ENCODE results near the gene SEMA3G.

SEMA3G gene

DNA sequence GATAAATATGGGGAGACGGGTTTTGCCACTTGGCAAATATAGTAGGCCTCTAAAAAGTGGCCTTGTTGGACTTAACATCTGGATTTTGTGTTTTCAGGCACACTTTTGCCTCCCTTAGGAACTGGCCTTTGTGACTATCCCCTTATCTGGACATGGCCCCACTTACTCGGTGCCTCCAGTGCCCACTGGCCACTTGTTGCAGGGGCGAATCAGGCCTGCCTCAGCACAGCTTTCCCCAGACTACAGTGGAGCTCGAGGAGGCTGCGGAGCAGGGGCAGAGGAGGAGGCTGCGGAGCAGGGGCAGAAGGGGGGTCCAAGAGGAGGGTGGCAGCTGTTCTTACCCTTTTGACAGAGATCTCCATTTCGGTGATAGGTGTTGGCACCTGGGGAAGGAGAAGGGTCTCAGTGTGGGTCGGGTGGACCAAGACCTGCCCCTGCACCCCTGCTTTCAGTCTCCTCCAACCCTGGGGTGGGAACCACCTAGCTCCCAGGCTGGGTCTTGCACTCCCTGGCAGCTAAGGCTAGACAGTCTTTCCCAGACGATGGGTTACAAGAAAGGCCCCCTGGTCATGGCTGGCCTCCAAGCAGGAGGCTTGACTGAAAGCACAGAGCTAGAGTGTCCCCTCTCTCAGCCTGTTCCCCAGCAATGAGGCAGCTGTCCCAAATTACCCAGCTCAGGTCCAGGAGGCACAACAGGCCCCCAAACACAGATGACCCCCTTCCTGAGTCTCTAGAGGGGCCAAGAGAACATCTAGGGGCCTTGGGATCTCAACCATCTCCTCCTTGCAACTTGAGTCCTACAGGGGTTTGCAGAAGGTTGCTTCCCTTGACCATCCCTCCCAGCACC, 6.1 kb downstream of the SEMA3G start:
- no peak for DNase-seq (ENCODE audit: low spot score)

GRCh38 chr3:52438104-52438376, 6.9 kb downstream of the SEMA3G start:
- DNase-seq (ENCODE audit: low spot score) = no peak

GRCh38 chr3:52437326-52438103, 7.4 kb downstream of the SEMA3G start:
- DNase-seq (ENCODE audit: low spot score) = no peak

DNA sequence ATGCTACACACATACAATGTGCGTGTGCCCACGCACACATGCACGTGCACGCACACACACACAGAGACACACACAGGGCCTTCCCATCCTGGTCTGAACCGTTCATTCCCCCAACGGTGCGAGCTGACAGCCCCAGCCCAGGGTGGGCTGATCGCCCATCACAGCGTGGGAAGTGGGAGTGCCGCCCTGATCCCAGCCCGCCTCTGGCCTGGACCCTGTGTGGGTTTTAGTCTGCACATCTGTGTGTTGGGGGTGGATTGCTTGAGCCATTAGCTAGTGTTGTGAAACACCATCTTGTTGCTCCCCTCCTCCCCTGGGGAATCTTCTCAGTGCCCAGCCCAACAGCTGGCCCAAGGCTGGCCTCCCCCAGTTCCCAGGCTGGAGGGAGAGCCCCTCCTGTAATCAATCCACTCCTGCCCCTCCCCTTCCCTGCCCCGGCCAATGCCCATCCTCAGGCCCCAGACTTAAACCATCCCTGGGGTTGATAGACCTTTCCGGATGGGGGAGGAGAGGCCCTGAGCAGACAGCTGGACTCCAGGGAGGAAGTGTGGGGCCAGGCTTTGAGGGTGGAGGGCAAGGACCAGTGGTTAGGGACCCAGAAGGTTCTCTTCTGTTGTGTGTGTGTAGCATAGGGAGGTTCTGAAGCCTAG, 8.3 kb downstream of the SEMA3G start:
- DNase-seq (ENCODE audit: low spot score) = no peak

GRCh38 chr3:52435246-52436101, 9.4 kb downstream of the SEMA3G start:
- no peak for DNase-seq (ENCODE audit: low spot score)

DNA sequence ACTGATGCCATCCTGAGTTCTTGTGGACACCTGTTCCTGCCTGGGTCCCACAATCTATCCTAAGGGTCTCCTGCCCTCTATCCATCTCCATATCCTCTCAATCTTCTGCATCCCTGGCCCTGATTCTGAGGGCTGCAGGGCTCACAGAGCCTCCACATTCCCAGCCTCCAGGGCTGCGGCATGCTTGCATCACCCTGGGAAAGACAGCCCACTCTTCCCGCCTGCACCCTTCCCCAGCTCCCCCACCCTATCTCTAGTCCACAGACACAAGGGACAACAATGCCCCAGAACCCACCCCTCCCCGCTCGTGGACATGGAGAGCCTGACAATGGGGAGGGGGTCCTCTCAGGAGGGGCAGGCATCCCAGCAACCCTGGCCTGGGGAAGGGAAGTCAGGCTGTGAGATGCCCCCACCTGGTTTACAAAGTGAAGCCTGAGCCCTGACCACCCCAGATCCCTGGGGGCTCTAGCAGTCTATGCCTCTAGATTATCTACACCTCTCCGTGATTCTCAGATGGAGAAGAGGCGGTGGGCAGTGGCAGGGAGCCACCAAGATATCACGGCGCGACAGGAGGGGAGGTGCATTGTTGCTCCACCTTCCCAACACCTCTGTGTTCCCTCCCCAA, 10.3 kb downstream of the SEMA3G start:
- no peak for DNase-seq (ENCODE audit: low spot score)

- DNase-seq (ENCODE audit: low spot score) = no peak
These were observed 10.9 kb downstream of the SEMA3G start for GRCh38 chr3:52433996-52434479.

DNA sequence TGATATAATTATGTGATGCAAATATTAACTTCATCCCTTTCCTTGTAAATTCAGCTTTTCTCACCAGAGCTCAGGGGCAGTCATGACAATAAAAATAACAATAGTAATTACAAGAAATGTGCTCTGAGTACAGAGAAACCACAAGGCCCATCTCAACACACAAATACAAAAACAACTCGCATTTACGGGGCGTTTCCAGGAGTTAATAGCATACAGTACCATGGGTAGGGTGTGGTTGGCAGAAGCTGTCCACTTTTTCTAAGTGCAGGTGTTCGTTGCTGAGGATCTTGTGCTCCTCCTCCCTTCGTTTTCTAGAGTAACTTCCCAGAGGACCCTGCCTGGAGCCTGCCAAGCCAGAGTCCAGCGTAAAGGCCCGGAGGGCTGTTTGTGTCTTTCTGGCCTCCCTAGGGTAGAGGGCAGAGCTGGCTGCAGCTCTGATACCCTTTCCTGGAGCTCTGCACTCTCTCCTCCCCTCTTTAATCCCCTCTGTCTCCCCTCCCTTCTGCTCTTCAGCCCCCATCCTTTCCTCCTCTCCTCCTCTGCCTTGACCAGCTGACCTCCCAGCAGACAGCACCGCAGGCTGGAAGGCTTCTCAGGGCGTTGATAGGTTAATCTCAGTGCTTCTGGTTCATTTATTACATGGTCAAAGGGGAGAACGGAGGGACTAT, 11.4 kb downstream of the SEMA3G start:
- no peak for DNase-seq (ENCODE audit: low spot score)

GRCh38 chr3:52432691-52433141, 12.2 kb downstream of the SEMA3G start:
- DNase-seq (ENCODE audit: low spot score) = no peak

DNA sequence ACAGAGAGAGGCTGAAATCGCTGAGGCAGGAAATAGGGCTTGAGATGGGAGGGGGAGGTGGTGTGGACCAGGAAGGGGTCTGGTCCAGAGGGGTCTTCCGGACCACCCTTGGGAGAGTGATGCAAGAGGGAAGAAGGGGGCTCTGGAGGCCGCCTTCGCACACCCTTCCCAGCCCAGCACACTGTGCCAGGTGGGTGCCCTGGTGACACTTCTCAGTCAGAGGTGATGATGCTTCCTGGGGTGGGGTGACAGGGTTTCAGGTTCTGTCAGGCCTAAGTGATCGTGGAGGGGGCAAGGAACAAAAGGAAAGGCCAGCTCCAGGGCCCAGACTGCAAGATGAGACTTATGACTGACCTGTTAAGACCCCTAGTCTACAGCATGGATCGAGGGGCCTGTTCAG, 12.7 kb downstream of the SEMA3G start:
- DNase-seq (ENCODE audit: low spot score) = no peak

DNA sequence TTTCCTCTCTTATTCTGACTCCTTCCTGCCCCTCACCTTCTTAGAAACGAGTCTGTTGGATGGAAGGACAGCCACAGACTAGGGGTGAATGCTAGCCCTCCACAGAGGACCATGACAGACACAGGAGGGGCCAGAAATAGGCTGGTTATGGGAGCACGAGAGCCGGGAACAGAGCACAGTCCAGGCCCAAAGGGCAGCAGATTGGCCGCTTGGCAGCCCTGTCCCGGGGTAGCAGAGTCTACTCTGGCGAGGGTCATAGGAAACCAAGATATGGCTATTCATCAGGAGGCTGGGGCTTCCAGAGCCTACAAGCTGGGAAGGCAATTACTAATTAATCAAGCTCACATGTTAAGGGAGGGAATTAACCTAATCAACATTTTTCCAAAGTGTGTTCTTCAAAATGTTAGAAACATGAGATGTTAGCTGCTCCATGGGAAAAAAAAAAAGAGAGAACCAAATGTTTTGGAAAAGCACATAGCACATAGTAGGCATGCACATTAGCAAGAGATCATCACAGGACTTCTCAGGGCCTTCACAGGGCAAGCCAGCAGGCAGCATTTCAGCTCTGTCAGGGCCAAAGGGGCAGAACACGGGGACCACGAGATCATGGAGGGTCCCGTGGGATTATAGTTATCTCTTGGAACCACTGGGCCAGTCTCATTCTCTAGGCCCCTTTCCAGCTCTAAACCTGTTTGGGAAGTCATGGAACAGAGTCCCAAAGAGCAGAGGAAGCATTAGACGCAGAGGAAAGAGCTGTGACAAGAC, 13.3 kb downstream of the SEMA3G start:
- no peak for DNase-seq (ENCODE audit: low spot score)

- no peak for DNase-seq (ENCODE audit: low spot score)
These were observed 14.5 kb downstream of the SEMA3G start for GRCh38 chr3:52430416-52430810.

DNA sequence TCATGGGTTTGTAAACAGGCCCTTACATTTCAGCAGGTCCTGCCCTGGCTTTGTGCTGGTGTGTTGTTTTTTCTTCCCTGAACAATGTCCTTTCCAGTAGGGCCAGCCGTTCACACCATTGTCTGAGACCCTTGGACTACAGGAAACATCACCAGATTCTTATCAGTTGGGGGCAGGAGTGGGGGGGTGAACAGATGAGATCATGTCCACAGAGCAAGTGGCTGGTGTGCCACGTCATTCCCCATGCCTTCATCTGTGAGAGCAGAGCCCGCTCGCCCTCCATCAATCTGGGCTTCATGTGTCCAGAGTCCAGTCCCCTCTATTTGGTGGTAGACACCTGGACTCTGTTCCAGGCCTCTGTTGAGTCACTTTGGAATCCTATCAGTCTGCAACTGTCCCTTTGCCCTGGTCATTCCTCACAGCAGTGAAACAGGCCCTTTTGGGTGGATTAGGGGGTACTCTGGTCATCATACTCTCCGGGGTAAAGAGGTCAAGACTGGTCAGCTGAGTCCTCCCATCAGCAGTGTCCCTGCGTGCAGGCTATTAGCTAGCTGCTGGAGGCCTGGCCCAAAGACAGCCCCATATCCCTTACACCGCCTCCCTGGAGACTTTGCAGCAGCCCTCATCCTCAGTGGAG, 15.0 kb downstream of the SEMA3G start:
- no peak for DNase-seq (ENCODE audit: low spot score)

DNA sequence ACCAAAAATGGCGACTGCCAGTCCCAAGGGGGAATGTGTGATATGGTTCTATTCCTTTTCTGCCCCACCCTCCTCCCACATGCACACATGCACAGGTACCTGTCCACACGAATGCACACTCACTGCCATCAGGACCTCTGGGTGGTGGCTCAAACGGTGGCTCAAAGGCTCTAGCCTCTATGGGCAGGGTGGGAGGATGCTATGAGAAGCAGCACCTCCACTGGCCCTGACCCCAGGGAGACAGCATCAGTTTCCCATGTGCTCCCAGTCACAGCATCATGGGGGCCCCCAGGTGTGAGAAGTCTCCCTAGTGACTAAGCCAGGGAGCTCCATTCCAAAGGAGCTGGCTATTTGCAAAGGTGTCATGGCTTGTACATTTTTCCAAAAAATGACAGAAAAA, 15.9 kb downstream of the SEMA3G start:
- no peak for DNase-seq (ENCODE audit: low spot score)

- peak; percentile 59 for DNase-seq (ENCODE audit: low spot score)
These were observed 16.5 kb downstream of the SEMA3G start for GRCh38 chr3:52428151-52429005.

DNA sequence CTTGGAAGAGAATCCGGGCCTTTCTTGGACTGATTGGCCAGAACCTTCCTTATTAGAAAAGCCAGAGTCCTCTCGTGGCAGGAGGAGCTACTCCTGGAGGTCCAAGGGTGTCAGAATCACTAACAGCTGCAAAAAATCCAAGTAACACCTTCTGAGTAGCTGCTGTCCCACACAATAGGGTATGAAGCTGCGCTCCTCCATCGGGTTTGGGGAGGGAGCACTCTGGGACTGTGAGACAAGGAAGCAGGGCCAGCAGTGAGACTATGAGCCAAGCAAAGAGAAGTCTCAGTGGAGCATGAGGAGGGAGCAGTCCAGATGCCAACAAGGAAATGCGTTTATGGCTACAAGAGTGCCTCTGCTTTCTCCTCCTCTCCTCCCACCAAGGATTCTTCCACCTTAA, 21.7 kb downstream of the SEMA3G start:
- DNase-seq (ENCODE audit: low spot score) = no peak

- DNase-seq (ENCODE audit: low spot score) = no peak
These were observed 22.2 kb downstream of the SEMA3G start for GRCh38 chr3:52422669-52423068.

DNA sequence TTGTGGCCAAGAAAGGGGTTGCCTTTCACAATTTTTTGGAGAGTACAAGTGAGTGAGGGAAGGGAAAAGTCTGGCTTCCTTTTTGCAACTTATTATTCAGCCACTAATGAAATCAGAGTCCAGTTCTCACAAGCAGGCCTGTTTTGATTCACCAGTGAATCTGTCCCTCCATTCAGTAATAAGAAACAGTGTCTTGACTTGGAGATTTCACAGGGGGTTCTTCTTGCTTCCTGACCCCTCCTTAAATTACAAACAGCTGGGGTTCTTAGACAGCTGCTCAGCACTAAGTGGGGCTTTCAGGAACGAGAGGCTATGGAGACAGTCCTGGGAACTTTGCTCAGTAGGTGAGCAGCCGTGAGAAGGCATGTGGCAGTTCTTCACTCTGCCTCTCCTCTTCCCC, 24.5 kb downstream of the SEMA3G start:
- DNase-seq (ENCODE audit: low spot score) = no peak

- DNase-seq (ENCODE audit: low spot score) = no peak
These were observed 29.1 kb downstream of the SEMA3G start for GRCh38 chr3:52415800-52416199.
